Transverse colon (tissue), 4 donors: ENCODE results near the gene PHYHD1. TPM values are rescaled to one million over a fixed set of nuclear protein-coding genes. Genes with fewer than 3 reads are reported as not detected.

Source experiments
- DNase-seq: peaks from one replicate; pipeline ENCODE4 v3.0.0-alpha.2; 2019
- H3K27ac ChIP-seq, 4 donors: fragments of 200-600 bp; sonication (generic); 2 replicates each; pipeline ENCODE4 v1.5.1; 2016 to 2018; ENCODE audit warnings: inconsistent platforms in 4 of 4
- H3K27me3 ChIP-seq: fragments of 200-600 bp; sonication (generic); 2 replicates; pipeline ENCODE4 v1.5.1; 2017; ENCODE audit warnings: inconsistent platforms
- H3K36me3 ChIP-seq, 4 donors: fragments of 200-600 bp; sonication (generic); 2 replicates each; pipeline ENCODE4 v1.5.1; 2017 to 2019; ENCODE audit warnings: inconsistent platforms in 4 of 4
- H3K4me1 ChIP-seq, 4 donors: fragments of 200-600 bp; sonication (generic); 2 replicates each; pipeline ENCODE4 v1.5.1; 2017 to 2020; ENCODE audit warnings: inconsistent platforms in 4 of 4
- H3K4me3 ChIP-seq, 4 donors: fragments of 200-600 bp; sonication (generic); 1 replicate in 1 of 4; 2 replicates in 3 of 4; pipeline versions ENCODE4 v1.5.1 to v1.6.1; 2017 to 2019; ENCODE audit warnings: inconsistent platforms in 4 of 4
- H3K9me3 ChIP-seq, 2 donors: fragments of 200-600 bp; sonication (generic); 2 replicates each; pipeline ENCODE4 v1.5.1; 2017 to 2019; ENCODE audit warnings: inconsistent platforms in 2 of 2
- CTCF ChIP-seq, 5 experiments: fragments of 200-600 bp in 3 of 5; fragments of 450-650 bp in 2 of 5; sonication (generic) in 3 of 5; IDR thresholded peaks; 1 replicate in 2 of 5; 2 replicates in 3 of 5; pipeline ENCODE4 v1.5.1; 2016 to 2017; ENCODE audit warnings: antibody characterized with exemption in 5 of 5, inconsistent platforms in 3 of 5, mild to moderate bottlenecking in 2 of 5, moderate library complexity in 1 of 5
- EP300 ChIP-seq: sonication (generic); formaldehyde crosslinking; IDR thresholded peaks from one replicate; pipeline ENCODE4 v1.6.1; 2017; ENCODE audit warnings: antibody characterized with exemption, low read depth
- POLR2A ChIP-seq: fragments of 450-650 bp; IDR thresholded peaks from one replicate; pipeline ENCODE4 v1.6.1; 2016; ENCODE audit warnings: antibody characterized with exemption, mild to moderate bottlenecking, moderate library complexity
- POLR2AphosphoS5 ChIP-seq, 3 donors: sonication (generic); formaldehyde crosslinking; IDR thresholded peaks; one replicate each; pipeline ENCODE4 v1.6.1; 2016; ENCODE audit warnings: antibody characterized with exemption in 3 of 3
- WGBS, 2 donors: methylation state at CpG; one replicate each; pipeline ENCODE4 v1.1.5; 2018; ENCODE audit warnings: low coverage in 1 of 2; 5-methylcytosine and 5-hydroxymethylcytosine counted together
- in situ Hi-C, 4 donors: fragments of 200-750 bp; cut with MboI; loops; one replicate each; pipeline versions ENCODE4 v1.15.0 to v1.15.1; 2017; ENCODE audit warnings: low sequenced_read_pairs in 3 of 4, low pct_ligation_motif_present in 1 of 4, low pct_unique_long_range_greater_than_20kb in 1 of 4
- intact Hi-C: fragments of 100-400 bp; cut with DNase I; formaldehyde crosslinking; loops from one replicate; pipeline ENCODE4 v1.15.1; 2023; ENCODE audit warnings: low total_unique reads
- total RNA-seq, 4 donors: library from RNA; depleted of rRNA; stranded (reverse); fragments of >200 nt; gene quantifications; one replicate each; pipeline ENCODE4 v1.1.0, GENCODE V29; 2016

The PHYHD1 gene
- total RNA-seq, 4 donors from 2014 or later: 3.2 to 22.4 (median 5.5) TPM

- 75 to 87% methylated on average over 6 to 13 of the region's 13 CpGs for WGBS, 2 donors
- in situ Hi-C loops: no loop called here
- Histone ChIP-seq H3K4me3 (no peak overlapping the region), H3K4me1 (peaks cover 16 to 60% (median 33%) of the 10 kb centered on the region in 4 donors), H3K27ac (peak overlapping the region; percentile 7 to 98 (median 40)), H3K9me3 (no peaks in the 10 kb centered on the region), H3K36me3 (peaks cover 0 to 8% (median 0%) of the 10 kb centered on the region in 4 donors), H3K27me3 (no peaks in the 10 kb centered on the region)
- intact Hi-C loops: no loop called here
- TF ChIP-seq CTCF (IDR thresholded peaks at IDR 0.05) (no peak), EP300 (no peak)
- DNase-seq: no peak
Measured at GRCh38 chr9:128886211-128886891, 34.4 kb upstream of the PHYHD1 start.

- Histone ChIP-seq H3K36me3 (peaks cover 0 to 8% (median 0%) of the 10 kb centered on the region in 4 donors), H3K4me3 (no peak overlapping the region), H3K27me3 (no peaks in the 10 kb centered on the region), H3K4me1 (peaks cover 23 to 67% (median 40%) of the 10 kb centered on the region in 4 donors), H3K27ac (peak overlapping the region; percentile 28 to 98 (median 46)), H3K9me3 (no peaks in the 10 kb centered on the region)
- no peak for DNase-seq
- 94 to 100% methylated on average over 2 to 3 of the region's 3 CpGs for WGBS, 2 donors
- TF ChIP-seq POLR2AphosphoS5 (IDR thresholded peaks at IDR 0.05) (no peak), CTCF (IDR thresholded peaks at IDR 0.05) (no peak), EP300 (no peak), POLR2A (no peak)
- in situ Hi-C loops: no loop called here
- intact Hi-C loops: no loop called here
Measured at GRCh38 chr9:128887049-128887448, 33.7 kb upstream of the PHYHD1 start.

- Histone ChIP-seq H3K4me1 (peaks cover 32 to 75% (median 46%) of the 10 kb centered on the region in 4 donors), H3K9me3 (no peaks in the 10 kb centered on the region), H3K36me3 (peaks cover 0 to 8% (median 0%) of the 10 kb centered on the region in 4 donors), H3K27me3 (no peaks in the 10 kb centered on the region), H3K27ac (peak overlapping the region; percentile 11 to 51 (median 28)), H3K4me3 (no peak overlapping the region)
- intact Hi-C loops (no loop called here), in situ Hi-C loops (no loop called here)
- TF ChIP-seq EP300 (no peak), POLR2A (no peak), POLR2AphosphoS5 (IDR thresholded peaks at IDR 0.05) (no peak), CTCF (IDR thresholded peaks at IDR 0.05) (no peak)
- WGBS, 2 donors: 69% methylated on average over 9 of the region's 9 CpGs; no CpG with 5 or more reads in 1 of the 2 donors
- no peak for DNase-seq
Measured at GRCh38 chr9:128887914-128888350, 32.9 kb upstream of the PHYHD1 start.

- in situ Hi-C loops: no loop called here
- peaks cover 25 to 49% (median 33%) of the 10 kb centered on the region in 4 donors for H3K4me1 ChIP-seq
- no peak overlapping the region for H3K4me3 ChIP-seq
- no peaks in the 10 kb centered on the region for H3K9me3 ChIP-seq
- TF ChIP-seq CTCF (IDR thresholded peaks at IDR 0.05) (no peak), POLR2A (no peak)
- WGBS, 2 donors: 70 to 78% methylated on average over 2 to 15 of the region's 15 CpGs
- H3K36me3 ChIP-seq: peaks cover 0 to 11% (median 0%) of the 10 kb centered on the region in 4 donors
- H3K27ac ChIP-seq: peak overlapping the region; percentile 84 to 87 (median 86)
- intact Hi-C loops: no loop called here
- H3K27me3 ChIP-seq: no peaks in the 10 kb centered on the region
- no peak for DNase-seq
Measured at GRCh38 chr9:128891321-128892220, 29.2 kb upstream of the PHYHD1 start.
